C4-2B (cell line): ENCODE results near the gene RDX.

Experiments used
- CTCF ChIP-seq: fragments of 450-650 bp; conservative IDR thresholded peaks from 2 replicates; pipeline ENCODE4 v1.5.1; 2017; ENCODE audit warnings: mild to moderate bottlenecking
- ZFX ChIP-seq: fragments of 450-650 bp; IDR thresholded peaks from 2 replicates; pipeline ENCODE4 v1.6.1; 2017

- TF ChIP-seq CTCF (no peak), ZFX (no peak)
Observed at GRCh38 chr11:110172468-110173065, 123.8 kb downstream of the RDX start.
